A549 (cell line): ENCODE measurements around the gene TRIM7.

Experiments
- CHD4 ChIP-seq: fragments of 200-600 bp; sonication (generic); IDR thresholded peaks from 2 replicates; pipeline ENCODE4 v1.6.1; 2016; ENCODE audit warnings: antibody characterized with exemption, mild to moderate bottlenecking, borderline replicate concordance
- CTCF ChIP-seq: fragments of >200 bp; sonication (Bioruptor Twin); formaldehyde crosslinking; IDR thresholded peaks from 3 replicates; pipeline ENCODE4 v1.5.1; 2016
- EP300 ChIP-seq, 2 experiments: fragments of >200 bp; sonication (Bioruptor Twin); formaldehyde crosslinking; IDR thresholded peaks; 2 replicates in 1 of 2; 3 replicates in 1 of 2; pipeline ENCODE4 v1.6.1; 2016 to 2017
- FOSB ChIP-seq: fragments of 250-450 bp; sonication (Bioruptor Pico); IDR thresholded peaks from 2 replicates; pipeline ENCODE4 v1.5.0; 2020; ENCODE audit warnings: mild to moderate bottlenecking, moderate library complexity
- POLR2A ChIP-seq: IDR thresholded peaks from 2 replicates; pipeline ENCODE4 v1.6.1; 2012; ENCODE audit warnings: mild to moderate bottlenecking, low read length
- POLR2AphosphoS2 ChIP-seq: conservative IDR thresholded peaks from 2 replicates; pipeline ENCODE4 v1.6.1; 2012; ENCODE audit warnings: low read length, improper control_type of control experiment, inconsistent platforms
- RCOR1 ChIP-seq: fragments of 150-350 bp; IDR thresholded peaks from 2 replicates; pipeline ENCODE4 v1.6.1; 2014; ENCODE audit warnings: antibody characterized with exemption, low read length, low read depth
- RFX5 ChIP-seq: fragments of 450-650 bp; IDR thresholded peaks from 2 replicates; pipeline ENCODE4 v1.7.1; 2014; ENCODE audit warnings: antibody characterized with exemption, mild to moderate bottlenecking, moderate library complexity
- RNF2 ChIP-seq: fragments of 200-600 bp; sonication (generic); IDR thresholded peaks from 2 replicates; pipeline ENCODE4 v1.6.1; 2016; ENCODE audit warnings: low read depth, mild to moderate bottlenecking, antibody characterized with exemption, moderate library complexity, borderline replicate concordance
- TP53 ChIP-seq: fragments of 250-450 bp; sonication (Bioruptor Pico); IDR thresholded peaks from 2 replicates; pipeline ENCODE4 v1.5.0; 2021; ENCODE audit warnings: mild to moderate bottlenecking, moderate library complexity
- ZFP36 ChIP-seq: fragments of 450-650 bp; IDR thresholded peaks from 2 replicates; pipeline ENCODE4 v1.6.1; 2014; ENCODE audit warnings: borderline replicate concordance; ENCODE audit not compliant: partially characterized antibody
- TF ChIP-seq, protein P1 (sequence below): fragments of 200-600 bp; sonication (generic); IDR thresholded peaks from 2 replicates; pipeline ENCODE4 v1.6.1; 2016; ENCODE audit warnings: antibody characterized with exemption, mild to moderate bottlenecking, moderate library complexity

GRCh38 chr5:181217111-181217802, 12.3 kb upstream of the TRIM7 start:
- TF ChIP-seq CTCF = no peak; the same call in 2 of the 3 replicates
- TF ChIP-seq EP300 (IDR thresholded peaks at IDR 0.05) = no peak
- TF ChIP-seq, protein P1, sequence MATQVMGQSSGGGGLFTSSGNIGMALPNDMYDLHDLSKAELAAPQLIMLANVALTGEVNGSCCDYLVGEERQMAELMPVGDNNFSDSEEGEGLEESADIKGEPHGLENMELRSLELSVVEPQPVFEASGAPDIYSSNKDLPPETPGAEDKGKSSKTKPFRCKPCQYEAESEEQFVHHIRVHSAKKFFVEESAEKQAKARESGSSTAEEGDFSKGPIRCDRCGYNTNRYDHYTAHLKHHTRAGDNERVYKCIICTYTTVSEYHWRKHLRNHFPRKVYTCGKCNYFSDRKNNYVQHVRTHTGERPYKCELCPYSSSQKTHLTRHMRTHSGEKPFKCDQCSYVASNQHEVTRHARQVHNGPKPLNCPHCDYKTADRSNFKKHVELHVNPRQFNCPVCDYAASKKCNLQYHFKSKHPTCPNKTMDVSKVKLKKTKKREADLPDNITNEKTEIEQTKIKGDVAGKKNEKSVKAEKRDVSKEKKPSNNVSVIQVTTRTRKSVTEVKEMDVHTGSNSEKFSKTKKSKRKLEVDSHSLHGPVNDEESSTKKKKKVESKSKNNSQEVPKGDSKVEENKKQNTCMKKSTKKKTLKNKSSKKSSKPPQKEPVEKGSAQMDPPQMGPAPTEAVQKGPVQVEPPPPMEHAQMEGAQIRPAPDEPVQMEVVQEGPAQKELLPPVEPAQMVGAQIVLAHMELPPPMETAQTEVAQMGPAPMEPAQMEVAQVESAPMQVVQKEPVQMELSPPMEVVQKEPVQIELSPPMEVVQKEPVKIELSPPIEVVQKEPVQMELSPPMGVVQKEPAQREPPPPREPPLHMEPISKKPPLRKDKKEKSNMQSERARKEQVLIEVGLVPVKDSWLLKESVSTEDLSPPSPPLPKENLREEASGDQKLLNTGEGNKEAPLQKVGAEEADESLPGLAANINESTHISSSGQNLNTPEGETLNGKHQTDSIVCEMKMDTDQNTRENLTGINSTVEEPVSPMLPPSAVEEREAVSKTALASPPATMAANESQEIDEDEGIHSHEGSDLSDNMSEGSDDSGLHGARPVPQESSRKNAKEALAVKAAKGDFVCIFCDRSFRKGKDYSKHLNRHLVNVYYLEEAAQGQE = no peak
- TF ChIP-seq TP53 (CRISPR knock-in tag) = no peak
- TF ChIP-seq RNF2 = no peak
- no peak for TF ChIP-seq POLR2A
- TF ChIP-seq RFX5 = no peak
- TF ChIP-seq CHD4 = no peak
- no peak for TF ChIP-seq FOSB (CRISPR knock-in tag)
- no peak for TF ChIP-seq RCOR1
- no peak for TF ChIP-seq POLR2AphosphoS2
- no peak for TF ChIP-seq ZFP36
